HepG2 (cell line): Measurements from ENCODE around the gene PRSS3. TPM values are rescaled to one million over a fixed set of nuclear protein-coding genes. Genes with fewer than 3 reads are reported as not detected.

ENCODE experiments used
- ETS1 ChIP-seq: sonication (generic); formaldehyde crosslinking; IDR thresholded peaks from 2 replicates; pipeline ENCODE4 v1.4.0; 2020; ENCODE audit warnings: missing genetic modification reagents
- FIP1L1 ChIP-seq: fragments of 200-400 bp; formaldehyde crosslinking; IDR thresholded peaks from 2 replicates; pipeline ENCODE4 v1.6.1; 2018; ENCODE audit warnings: low read depth, mild to moderate bottlenecking, low read length, moderate library complexity, borderline replicate concordance; ENCODE audit not compliant: insufficient read depth
- ISL2 ChIP-seq: sonication (generic); formaldehyde crosslinking; IDR thresholded peaks from 2 replicates; pipeline ENCODE4 v1.5.0; 2020; ENCODE audit warnings: missing genetic modification reagents
- KAT7 ChIP-seq: IDR thresholded peaks from 2 replicates; pipeline ENCODE4 v1.6.1; 2018; ENCODE audit warnings: borderline replicate concordance, missing compliant biosample characterization
- KLF16 ChIP-seq, 2 experiments: sonication (generic) in 1 of 2; formaldehyde crosslinking in 1 of 2; IDR thresholded peaks; 2 replicates each; pipeline versions ENCODE4 v1.6.1 to v1.8.0; 2016 to 2023; ENCODE audit warnings: missing genetic modification reagents in 2 of 2, missing compliant biosample characterization in 1 of 2
- MEIS2 ChIP-seq: sonication (generic); formaldehyde crosslinking; IDR thresholded peaks from 2 replicates; pipeline ENCODE4 v1.9.0; 2021; ENCODE audit warnings: mild to moderate bottlenecking, missing genetic modification reagents
- MYPOP ChIP-seq: sonication (generic); formaldehyde crosslinking; IDR thresholded peaks from 2 replicates; pipeline ENCODE4 v1.8.1; 2023; ENCODE audit warnings: mild to moderate bottlenecking, moderate library complexity, missing genetic modification reagents
- NR3C1 ChIP-seq: sonication (generic); formaldehyde crosslinking; IDR thresholded peaks from 2 replicates; pipeline ENCODE4 v1.4.0; 2020; ENCODE audit warnings: missing genetic modification reagents
- PCBP1 ChIP-seq: fragments of 200-400 bp; formaldehyde crosslinking; IDR thresholded peaks from 2 replicates; pipeline ENCODE4 v1.6.1; 2017; ENCODE audit warnings: mild to moderate bottlenecking, low read depth, low read length, borderline replicate concordance
- RARA ChIP-seq: IDR thresholded peaks from 2 replicates; pipeline ENCODE4 v1.6.1; 2016; ENCODE audit warnings: missing genetic modification reagents, missing compliant biosample characterization
- TAF15 ChIP-seq: fragments of 200-400 bp; formaldehyde crosslinking; IDR thresholded peaks from one replicate; pipeline ENCODE4 v1.6.1; 2018; ENCODE audit warnings: mild to moderate bottlenecking, low read depth, low read length; ENCODE audit not compliant: poor library complexity, severe bottlenecking
- TCF7 ChIP-seq: sonication (generic); IDR thresholded peaks from 2 replicates; pipeline ENCODE4 v1.6.1; 2016; ENCODE audit warnings: antibody characterized with exemption, low read depth
- TMF1 ChIP-seq: sonication (generic); formaldehyde crosslinking; IDR thresholded peaks from 2 replicates; pipeline ENCODE4 v1.8.1; 2022; ENCODE audit warnings: low read depth, missing genetic modification reagents
- TRAFD1 ChIP-seq: sonication (generic); formaldehyde crosslinking; IDR thresholded peaks from 2 replicates; pipeline ENCODE4 v1.5.1; 2020; ENCODE audit warnings: missing genetic modification reagents, mild to moderate bottlenecking, borderline replicate concordance
- ZFY ChIP-seq: sonication (generic); formaldehyde crosslinking; IDR thresholded peaks from 2 replicates; pipeline ENCODE4 v1.4.0; 2020; ENCODE audit warnings: missing genetic modification reagents
- ZHX1 ChIP-seq: sonication (generic); formaldehyde crosslinking; IDR thresholded peaks from 2 replicates; pipeline ENCODE4 v1.8.1; 2022; ENCODE audit warnings: low read depth, mild to moderate bottlenecking, missing genetic modification reagents
- ZNF17 ChIP-seq: sonication (generic); formaldehyde crosslinking; IDR thresholded peaks from 2 replicates; pipeline ENCODE4 v1.5.0; 2020; ENCODE audit warnings: mild to moderate bottlenecking, missing genetic modification reagents
- ZNF260 ChIP-seq: sonication (generic); formaldehyde crosslinking; IDR thresholded peaks from 2 replicates; pipeline ENCODE4 v1.4.0; 2020; ENCODE audit warnings: missing genetic modification reagents, low read depth, mild to moderate bottlenecking, borderline replicate concordance
- ZNF446 ChIP-seq: sonication (generic); formaldehyde crosslinking; IDR thresholded peaks from 2 replicates; pipeline ENCODE4 v1.5.0; 2020; ENCODE audit warnings: mild to moderate bottlenecking, missing genetic modification reagents
- polyA plus RNA-seq, 8 experiments: library from polyadenylated mRNA; depleted of rRNA in 3 of 8; stranded (reverse) in 7 of 8; unstranded in 1 of 8; fragments of >200 nt; fragmentation: Illumina TruSeq in 4 of 8; extraction: Trizol in 4 of 8; gene quantifications; 2 replicates each; pipeline versions ENCODE4 v1.2.1 to v1.2.3, GENCODE V29; 2011 to 2016; ENCODE audit warnings: low read depth in 4 of 8, missing spikeins in 1 of 8, mixed read lengths in 1 of 8; ENCODE audit not compliant: insufficient read depth in 1 of 8
- total RNA-seq, 5 experiments: library from RNA; depleted of rRNA; stranded (reverse); fragments of >200 nt; fragmentation: Illumina TruSeq; extraction: Trizol; gene quantifications; 2 replicates each; pipeline ENCODE4 v1.2.3, GENCODE V29; 2016; ENCODE audit warnings: low read depth in 1 of 5
- TF ChIP-seq, protein P1 (sequence below): sonication (generic); formaldehyde crosslinking; IDR thresholded peaks from 2 replicates; pipeline ENCODE4 v1.5.0; 2020; ENCODE audit warnings: missing genetic modification reagents

The PRSS3 gene
- total and polyA plus RNA-seq, 2 of the 13 experiments (the other 11 are each of a cell fraction or from before 2014, with no cell fraction given), result not detected

DNA sequence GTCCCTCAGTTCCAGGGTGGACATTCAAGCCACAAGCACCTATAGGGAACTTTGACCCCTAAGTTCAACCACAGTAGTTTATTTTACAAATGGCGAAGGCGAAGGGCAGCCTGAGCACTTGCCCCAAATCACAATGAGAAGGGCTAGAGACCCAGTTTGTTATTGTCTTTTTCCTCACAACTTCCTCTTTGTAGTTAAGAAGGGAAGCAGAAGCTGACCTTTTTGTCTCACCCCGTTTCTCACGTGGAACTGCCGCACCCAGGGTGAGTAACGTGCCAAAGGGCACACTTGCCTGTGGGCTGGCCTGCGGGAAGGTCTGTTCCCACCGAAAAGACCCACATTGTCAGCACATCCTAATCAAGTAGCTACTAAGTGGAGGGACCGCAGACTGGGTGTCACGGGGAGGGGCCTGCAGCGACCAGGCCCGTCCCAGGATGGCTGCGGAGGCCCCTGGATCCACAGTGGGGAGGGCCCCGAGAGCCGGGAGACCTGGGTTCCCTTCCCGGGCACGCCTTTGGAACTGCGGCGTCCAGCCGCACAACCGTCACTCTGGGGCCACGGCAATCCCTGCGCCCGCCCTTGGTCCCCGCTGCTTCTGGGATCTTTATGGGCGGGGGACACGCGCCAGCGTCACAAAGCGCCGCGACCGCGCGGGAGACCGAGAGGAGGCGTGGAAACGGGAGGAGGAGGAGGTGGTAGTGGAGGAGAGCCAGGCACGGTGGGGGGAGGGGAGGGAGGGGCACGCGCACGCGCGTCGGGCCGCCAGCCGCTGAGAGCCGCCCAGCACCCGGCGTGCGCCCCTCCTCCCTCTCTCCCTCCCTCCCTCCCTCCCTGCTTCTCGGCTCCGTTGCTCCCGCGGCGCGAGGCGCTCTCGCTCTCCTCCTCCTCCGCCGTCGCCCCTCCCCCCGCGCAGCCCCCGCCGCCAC lies 21.2 kb downstream of the PRSS3 start, which contains the start of gene UBE2R2 (continued):
- TF ChIP-seq TRAFD1 (CRISPR knock-in tag), result no peak
- no peak for TF ChIP-seq ZNF260
- TF ChIP-seq MYPOP (CRISPR knock-in tag), result peak; percentile 33; the same call in 1 of the 2 replicates
- peak; percentile 76 for TF ChIP-seq ZFY (CRISPR knock-in tag)
- TF ChIP-seq, protein P1, sequence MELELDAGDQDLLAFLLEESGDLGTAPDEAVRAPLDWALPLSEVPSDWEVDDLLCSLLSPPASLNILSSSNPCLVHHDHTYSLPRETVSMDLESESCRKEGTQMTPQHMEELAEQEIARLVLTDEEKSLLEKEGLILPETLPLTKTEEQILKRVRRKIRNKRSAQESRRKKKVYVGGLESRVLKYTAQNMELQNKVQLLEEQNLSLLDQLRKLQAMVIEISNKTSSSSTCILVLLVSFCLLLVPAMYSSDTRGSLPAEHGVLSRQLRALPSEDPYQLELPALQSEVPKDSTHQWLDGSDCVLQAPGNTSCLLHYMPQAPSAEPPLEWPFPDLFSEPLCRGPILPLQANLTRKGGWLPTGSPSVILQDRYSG, result peak; percentile 76; the same call in 1 of the 2 replicates
- no peak for TF ChIP-seq TAF15
- no peak for TF ChIP-seq MEIS2 (CRISPR knock-in tag)
- no peak for TF ChIP-seq ETS1 (CRISPR knock-in tag)
- no peak for TF ChIP-seq FIP1L1
- 0 out of 2 replicates have a peak, but pooled peaks have one; percentile 52 for TF ChIP-seq TMF1 (CRISPR knock-in tag)
- TF ChIP-seq ZNF446 (CRISPR knock-in tag), result no peak
- 0 out of 2 replicates have a peak, but pooled peaks have one; percentile 85 for TF ChIP-seq PCBP1
- no peak; the same call in 1 of the 2 replicates for TF ChIP-seq TCF7
- TF ChIP-seq ZNF17 (CRISPR knock-in tag), result no peak
- no peak for TF ChIP-seq NR3C1 (CRISPR knock-in tag)
- no peak for TF ChIP-seq ISL2
- peak; percentile 86 for TF ChIP-seq KAT7 (CRISPR knock-in tag)
- TF ChIP-seq RARA, result peak; percentile 17; the same call in 1 of the 2 replicates
- TF ChIP-seq KLF16 (CRISPR knock-in tag; IDR thresholded peaks at IDR 0.05), result peak in 1 of 2 experiments; percentile 82; a peak in 2 of 4 replicates
- peak; percentile 86 for TF ChIP-seq ZHX1
